Measurements from ENCODE around the gene MMP24. TPM values are rescaled to one million over a fixed set of nuclear protein-coding genes. Genes with fewer than 3 reads are reported as not detected.

The MMP24 gene
- total and polyA plus RNA-seq, 2 of the 13 experiments (the other 11 are each of a cell fraction or from before 2014, with no cell fraction given), result 0.29 to 0.35 TPM

GRCh38 chr20:35243986-35244385 lies 17.5 kb downstream of the MMP24 start:
- H3K36me3 ChIP-seq (replicated peaks in 1 of 2; ENCODE audit: control insufficient read depth in 1 of 2, insufficient read depth in 2 of 2, low read length in 2 of 2), result no peaks in the 10 kb centered on the region
- no peaks in the 10 kb centered on the region for H3K79me2 ChIP-seq (ENCODE audit: insufficient read depth, low read length)
- H3K27me3 ChIP-seq (ENCODE audit: control insufficient read depth in 1 of 2, insufficient read depth in 2 of 2, low read length in 2 of 2), result peaks cover 0 to 10% of the 10 kb centered on the region in 2 experiments; a peak in 1 of 5 replicates
- no peaks in the 10 kb centered on the region for H4K20me1 ChIP-seq (ENCODE audit: insufficient read depth, low read length)
- FAIRE-seq, result no peak
- CTCF ChIA-PET (ENCODE audit: low intra/inter-chr PET ratio, low total read pairs), result no interaction called here
- H3K27ac ChIP-seq (ENCODE audit: extremely low read length, insufficient read depth, low read length), result no peak overlapping the region
- no peaks in the 10 kb centered on the region for H3K9me3 ChIP-seq (ENCODE audit: low read length)
- WGBS (ENCODE audit: low lambda C conversion rate), result 12% methylated on average over 2 of the region's 2 CpGs
- no peak for TF ChIP-seq ZFAT (CRISPR knock-in tag; conservative IDR thresholded peaks at IDR 0.05)
- TF ChIP-seq ZBTB37 (CRISPR knock-in tag; IDR thresholded peaks at IDR 0.05), result no peak
- TF ChIP-seq SALL1 (CRISPR knock-in tag; IDR thresholded peaks at IDR 0.05), result no peak
- no peak for TF ChIP-seq ZNF543 (CRISPR knock-in tag; IDR thresholded peaks at IDR 0.05)
- TF ChIP-seq ZNF83 (CRISPR knock-in tag; IDR thresholded peaks at IDR 0.05; ENCODE audit: borderline replicate concordance), result no peak
- no peak for TF ChIP-seq ZNF773 (CRISPR knock-in tag; IDR thresholded peaks at IDR 0.05; ENCODE audit: borderline replicate concordance)
- TF ChIP-seq MAFF (IDR thresholded peaks at IDR 0.05; ENCODE audit: low read depth, low read length), result no peak
- TF ChIP-seq ZNF367 (CRISPR knock-in tag; IDR thresholded peaks at IDR 0.05; ENCODE audit: borderline replicate concordance), result no peak
- TF ChIP-seq ZHX2 (IDR thresholded peaks at IDR 0.05; ENCODE audit: low read depth), result no peak
- TF ChIP-seq ZHX2 (CRISPR knock-in tag; IDR thresholded peaks at IDR 0.05; ENCODE audit: borderline replicate concordance), result no peak
- no peak for TF ChIP-seq PAF1 (CRISPR knock-in tag; IDR thresholded peaks at IDR 0.05)
- no peak for TF ChIP-seq CREB1 (IDR thresholded peaks at IDR 0.05)
- TF ChIP-seq CREB1 (CRISPR knock-in tag; IDR thresholded peaks at IDR 0.05), result no peak
- BruUV-seq (replicated peaks), result no TSS peak
- in situ Hi-C loops (cut with HindIII; ENCODE audit: extremely low pct_ligation_motif_present, low pct_unique_long_range_greater_than_20kb), result no loop called here
- H3K4me1 ChIP-seq (ENCODE audit: insufficient read depth, low read length), result peaks cover 7% of the 10 kb centered on the region
- intact Hi-C loops (cut with micrococcal nuclease; ENCODE audit: unreplicated experiment), result no loop called here
- H2AFZ ChIP-seq (ENCODE audit: low read length), result no peak overlapping the region
- H3K4me3 ChIP-seq (replicated peaks in 1 of 3; ENCODE audit: insufficient read depth in 1 of 3, low read depth in 2 of 3, low read length in 3 of 3), result no peak overlapping the region
- POLR2A ChIA-PET, result interaction anchor here (0.5 kb wide), 1 partner anchor 17 kb away, joined by 4 read pairs; no protein-coding TSS in a partner anchor
- ATAC-seq, result no peak
- H3K9ac ChIP-seq (ENCODE audit: insufficient read depth, low read depth, low read length), result no peak overlapping the region
- H3K4me2 ChIP-seq (ENCODE audit: low read depth, low read length), result no peak overlapping the region
- no peak for DNase-seq (ENCODE audit: low spot score)

Data from HepG2 (cell line).